ENCODE measurements around the gene MYLK3. TPM values are rescaled to one million over a fixed set of nuclear protein-coding genes. Genes with fewer than 3 reads are reported as not detected.
A peak's percentile ranks its signal among the peaks of the same experiment; 100 is the strongest.

The MYLK3 gene
- total RNA-seq, 2 experiments from 2014 or later, result 0.97 to 2.3 TPM

- BruUV-seq (replicated peaks), result no TSS peak
- no peaks in the 10 kb centered on the region for H3K9me3 ChIP-seq (ENCODE audit: low read length)
- peak overlapping the region; percentile 79 for H3K27ac ChIP-seq (ENCODE audit: low read depth, low read length, poor library complexity, severe bottlenecking)
- intact Hi-C loops (cut with micrococcal nuclease; ENCODE audit: unreplicated experiment), result loop anchor here (2.0 kb wide), 1 partner anchor 52 kb away; no protein-coding TSS in a partner anchor
- no peak overlapping the region for H2AFZ ChIP-seq (ENCODE audit: low read length)
- ChIA-PET CTCF (ENCODE audit: unreplicated experiment) (interaction anchor here (0.6 kb wide), 1 partner anchor 111 kb away, joined by 3 read pairs; no protein-coding TSS in a partner anchor), POLR2A (interaction anchor here (1.0 to 3.6 kb wide), 11 partner anchors 8 to 199 kb away, joined by 3 to 20 read pairs (median 4); no protein-coding TSS in a partner anchor)
- peaks cover 72% of the 10 kb centered on the region for H3K79me2 ChIP-seq (ENCODE audit: insufficient read depth, low read depth, low read length)
- TF ChIP-seq EZH2phosphoT487 (IDR thresholded peaks at IDR 0.05; ENCODE audit: borderline replicate concordance, low read depth, low read length) (no peak), CTCF (conservative IDR thresholded peaks at IDR 0.05; ENCODE audit: low read length) (peak; percentile 47)
- DNase-seq (ENCODE audit: low spot score), result peak; percentile 39
- H3K4me2 ChIP-seq (ENCODE audit: low read length), result peak overlapping the region; percentile 97
- peaks cover 50% of the 10 kb centered on the region for H4K20me1 ChIP-seq (ENCODE audit: insufficient read depth, low read length)
- no peaks in the 10 kb centered on the region for H3K9me2 ChIP-seq (ENCODE audit: insufficient read depth, low read length)
- peak overlapping the region; percentile 90 for H3K4me3 ChIP-seq (ENCODE audit: low read depth, low read length, poor library complexity, severe bottlenecking)
- peaks cover 47% of the 10 kb centered on the region for H3K36me3 ChIP-seq (ENCODE audit: insufficient read depth, low read length)
- peaks cover 34% of the 10 kb centered on the region for H3K4me1 ChIP-seq (ENCODE audit: insufficient read depth, low read length, poor library complexity, severe bottlenecking)
Observed at GRCh38 chr16:46690281-46691178, 57.6 kb downstream of the MYLK3 start.

DNA sequence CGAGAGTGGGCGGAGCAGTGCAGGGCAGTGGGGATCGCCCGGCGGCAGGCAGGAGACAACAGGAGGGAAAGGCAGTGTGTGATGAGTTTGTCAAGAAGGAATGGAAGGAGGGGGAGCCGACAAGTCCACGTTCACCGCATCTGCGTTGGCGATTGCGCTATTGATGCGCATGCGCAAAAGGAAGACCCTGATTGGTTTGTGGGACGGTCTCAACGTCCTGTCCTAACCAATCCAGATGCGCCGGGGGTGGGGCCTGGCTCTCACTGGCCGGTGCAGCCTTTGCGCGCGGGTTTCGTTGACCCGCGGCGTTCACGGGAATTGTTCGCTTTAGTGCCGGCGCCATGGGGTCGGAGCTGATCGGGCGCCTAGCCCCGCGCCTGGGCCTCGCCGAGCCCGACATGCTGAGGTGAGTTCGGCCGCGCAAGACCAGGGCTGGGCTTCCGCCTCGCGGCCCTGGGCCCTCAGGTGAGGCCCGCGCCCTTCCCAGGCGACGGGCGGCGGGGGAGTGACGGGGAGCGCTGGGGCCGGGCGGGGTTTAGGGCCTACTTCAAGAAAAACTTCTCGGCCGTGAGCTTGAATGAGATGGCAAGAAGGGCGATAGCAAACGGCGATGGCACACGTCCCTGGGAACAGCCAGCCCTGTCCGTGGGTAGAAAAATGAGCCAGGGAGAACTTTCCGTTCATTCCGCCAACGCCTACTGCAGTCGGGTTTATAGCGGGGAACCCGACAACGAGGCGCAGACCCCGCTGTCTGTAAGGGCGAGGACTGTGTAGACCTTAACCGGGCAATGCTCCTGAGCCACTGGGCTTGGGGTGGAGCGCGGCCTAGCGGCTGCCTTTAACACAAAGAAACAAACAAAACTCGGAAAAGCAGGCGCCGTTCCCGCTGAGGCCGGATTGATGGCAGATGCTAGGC, 58.5 kb downstream of the MYLK3 start, which contains the start of gene ORC6:
TSS of gene ORC6 (plus strand) at position 295 of the 916 bp plus-strand sequence. CDS start at position 342, 47 bp downstream.
- Histone ChIP-seq H3K9me2 (ENCODE audit: insufficient read depth, low read length) (no peaks in the 10 kb centered on the region; the same call in 1 of the 2 replicates), H2AFZ (ENCODE audit: low read length) (peak within 1 kb of the TSS; percentile 69), H3K27ac (ENCODE audit: low read depth, low read length, poor library complexity, severe bottlenecking) (peak within 1 kb of the TSS; percentile 79), H3K36me3 (ENCODE audit: insufficient read depth, low read length) (peaks cover 38% of the 10 kb centered on the region), H3K4me2 (ENCODE audit: low read length) (peak within 1 kb of the TSS; percentile 97), H3K4me3 (ENCODE audit: low read depth, low read length, poor library complexity, severe bottlenecking) (peak within 1 kb of the TSS; percentile 90), H3K9me3 (ENCODE audit: low read length) (no peaks in the 10 kb centered on the region), H3K79me2 (ENCODE audit: insufficient read depth, low read depth, low read length) (peaks cover 78% of the 10 kb centered on the region), H4K20me1 (ENCODE audit: insufficient read depth, low read length) (peaks cover 55% of the 10 kb centered on the region), H3K4me1 (ENCODE audit: insufficient read depth, low read length, poor library complexity, severe bottlenecking) (peaks cover 34% of the 10 kb centered on the region)
- intact Hi-C loops (cut with micrococcal nuclease; ENCODE audit: unreplicated experiment), result loop anchor here (1.0 to 5.0 kb wide), 6 partner anchors 53 to 218 kb away; partner anchors contain the start of genes C16orf87, GPT2 and SHCBP1
- TF ChIP-seq EZH2phosphoT487 (IDR thresholded peaks at IDR 0.05; ENCODE audit: borderline replicate concordance, low read depth, low read length) (no peak), CTCF (conservative IDR thresholded peaks at IDR 0.05; ENCODE audit: low read length) (peak; percentile 85)
- no TSS peak for BruUV-seq (replicated peaks)
- CTCF ChIA-PET (ENCODE audit: unreplicated experiment), result interaction anchor here (0.6 kb wide), 1 partner anchor 112 kb away, joined by 3 read pairs; no protein-coding TSS in a partner anchor
- POLR2A ChIA-PET, result interaction anchor here (0.6 to 2.1 kb wide), 10 partner anchors 9 to 472 kb away, joined by 3 to 10 read pairs (median 3); no protein-coding TSS in a partner anchor
- DNase-seq (ENCODE audit: low spot score), result peak; percentile 98
